ENCODE data around the gene ZNF155. TPM values are rescaled to one million over a fixed set of nuclear protein-coding genes. Genes with fewer than 3 reads are reported as not detected.

Gene ZNF155
- polyA plus RNA-seq, 2 of the 4 experiments (the other 2 are of a cell fraction), result 3.9 to 6.6 TPM

DNA sequence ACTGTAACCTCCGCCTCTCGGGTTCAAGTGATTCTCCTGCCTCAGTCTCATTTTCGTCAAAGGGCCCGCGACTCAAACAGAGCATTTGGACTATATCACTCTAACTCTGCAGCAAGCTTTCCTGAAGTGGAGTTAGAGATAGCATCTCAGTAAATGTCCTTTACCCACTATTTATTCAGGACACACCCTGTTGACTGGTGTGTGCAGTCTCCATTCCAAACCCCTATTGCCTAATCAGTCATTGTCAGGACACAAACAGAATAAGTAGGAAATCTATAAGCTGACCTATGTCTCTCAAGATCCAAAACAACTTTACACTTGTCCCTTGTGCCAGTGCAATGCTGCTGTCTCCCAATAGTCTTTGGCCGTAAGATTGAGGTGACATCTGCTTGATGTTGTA is 42.6 kb downstream of the ZNF155 start:
- no peak for FAIRE-seq
- no peaks in the 10 kb centered on the region for H3K4me1 ChIP-seq
- ChIA-PET POLR2A (no interaction called here), CTCF (no interaction called here)
- H3K4me2 ChIP-seq, result no peak overlapping the region
- DNase-seq (ENCODE audit: low read depth in 1 of 2, low spot score in 1 of 2), result no peak
- no peak overlapping the region for H3K4me3 ChIP-seq
- 88% methylated on average over 6 of the region's 6 CpGs for WGBS (ENCODE audit: missing lambda C conversion rate)
- TF ChIP-seq POLR2AphosphoS2 (conservative IDR thresholded peaks at IDR 0.05; ENCODE audit: low read length), result no peak
- no peak for TF ChIP-seq HOXB5 (CRISPR knock-in tag; IDR thresholded peaks at IDR 0.05)
- no peak for TF ChIP-seq KDM1A (IDR thresholded peaks at IDR 0.05; ENCODE audit: low read depth)
- no peak for TF ChIP-seq CBX2 (IDR thresholded peaks at IDR 0.05; ENCODE audit: borderline replicate concordance, low read depth)
- TF ChIP-seq RAD21 (conservative IDR thresholded peaks at IDR 0.05 in 1 of 2, IDR thresholded peaks at IDR 0.05 in 1 of 2), result no peak
- no peak for TF ChIP-seq POLR2A (IDR thresholded peaks at IDR 0.05; ENCODE audit: low read length)
- TF ChIP-seq, protein P1, sequence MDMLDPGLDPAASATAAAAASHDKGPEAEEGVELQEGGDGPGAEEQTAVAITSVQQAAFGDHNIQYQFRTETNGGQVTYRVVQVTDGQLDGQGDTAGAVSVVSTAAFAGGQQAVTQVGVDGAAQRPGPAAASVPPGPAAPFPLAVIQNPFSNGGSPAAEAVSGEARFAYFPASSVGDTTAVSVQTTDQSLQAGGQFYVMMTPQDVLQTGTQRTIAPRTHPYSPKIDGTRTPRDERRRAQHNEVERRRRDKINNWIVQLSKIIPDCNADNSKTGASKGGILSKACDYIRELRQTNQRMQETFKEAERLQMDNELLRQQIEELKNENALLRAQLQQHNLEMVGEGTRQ (IDR thresholded peaks at IDR 0.05), result no peak
- TF ChIP-seq, protein P2, sequence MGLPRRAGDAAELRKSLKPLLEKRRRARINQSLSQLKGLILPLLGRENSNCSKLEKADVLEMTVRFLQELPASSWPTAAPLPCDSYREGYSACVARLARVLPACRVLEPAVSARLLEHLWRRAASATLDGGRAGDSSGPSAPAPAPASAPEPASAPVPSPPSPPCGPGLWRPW (IDR thresholded peaks at IDR 0.05), result no peak
- TF ChIP-seq ZC3H11A (IDR thresholded peaks at IDR 0.05), result no peak
- no peak overlapping the region for H3K27ac ChIP-seq
- H3K9me3 ChIP-seq, result peaks cover 64% of the 10 kb centered on the region
- ATAC-seq, result no peak

DNA sequence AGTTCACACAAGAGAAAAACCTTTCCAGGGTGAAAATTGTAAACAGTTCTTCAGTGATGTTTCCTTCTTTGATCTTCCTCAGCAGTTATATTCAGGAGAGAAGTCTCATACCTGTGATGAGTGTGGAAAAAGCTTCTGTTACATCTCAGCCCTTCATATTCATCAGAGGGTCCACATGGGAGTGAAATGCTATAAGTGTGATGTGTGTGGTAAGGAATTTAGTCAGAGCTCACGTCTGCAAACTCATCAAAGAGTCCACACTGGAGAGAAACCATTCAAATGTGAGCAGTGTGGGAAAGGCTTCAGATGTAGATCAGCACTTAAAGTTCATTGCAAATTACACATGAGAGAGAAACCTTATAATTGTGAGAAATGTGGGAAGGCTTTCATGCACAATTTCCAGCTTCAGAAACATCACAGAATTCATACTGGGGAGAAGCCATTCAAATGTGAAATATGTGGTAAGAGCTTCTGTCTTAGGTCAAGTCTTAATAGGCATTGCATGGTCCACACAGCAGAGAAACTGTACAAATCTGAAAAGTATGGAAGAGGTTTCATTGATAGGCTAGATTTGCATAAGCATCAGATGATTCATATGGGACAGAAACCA is 48.1 kb downstream of the ZNF155 start:
- Histone ChIP-seq H3K4me3 (no peak overlapping the region), H3K27ac (no peak overlapping the region)
- peak; percentile 81 for FAIRE-seq

DNA sequence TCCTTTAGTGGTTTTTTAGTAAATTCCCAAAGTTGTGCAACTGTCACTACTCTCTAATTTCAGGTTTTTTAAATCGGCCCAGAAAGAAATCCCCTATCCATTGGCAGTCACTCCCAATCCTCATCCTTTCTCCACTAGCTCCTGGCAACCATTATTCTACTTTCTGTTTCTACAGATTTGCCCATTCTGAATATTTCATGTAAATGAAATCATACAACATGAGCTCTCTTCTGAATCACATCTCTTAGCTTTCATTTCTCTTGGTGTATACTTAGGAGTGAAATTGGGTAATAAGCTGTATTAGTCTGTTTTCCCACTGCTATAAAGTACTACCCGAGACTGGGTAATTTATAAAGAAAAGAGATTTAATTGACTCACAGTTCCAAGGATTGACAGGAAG is 58.2 kb downstream of the ZNF155 start:
- ChIA-PET POLR2A (no interaction called here), CTCF (no interaction called here)
- ATAC-seq (no peak), DNase-seq (ENCODE audit: low read depth in 1 of 2, low spot score in 1 of 2) (no peak), FAIRE-seq (no peak)
- Histone ChIP-seq H3K4me2 (no peak overlapping the region), H3K4me3 (no peak overlapping the region), H3K4me1 (no peaks in the 10 kb centered on the region), H3K9me3 (peaks cover 53% of the 10 kb centered on the region), H3K27ac (no peak overlapping the region)
- WGBS (ENCODE audit: missing lambda C conversion rate), result 7% methylated on average over 2 of the region's 2 CpGs
- TF ChIP-seq HOXB5 (CRISPR knock-in tag; IDR thresholded peaks at IDR 0.05) (no peak), RNF2 (IDR thresholded peaks at IDR 0.05; ENCODE audit: borderline replicate concordance, low read depth) (no peak), ZFP36 (IDR thresholded peaks at IDR 0.05; ENCODE audit: borderline replicate concordance, partially characterized antibody) (no peak), MYC (IDR thresholded peaks at IDR 0.05; ENCODE audit: borderline replicate concordance, low read length) (no peak), HEYL (CRISPR knock-in tag; IDR thresholded peaks at IDR 0.05) (no peak), RAD21 (conservative IDR thresholded peaks at IDR 0.05 in 1 of 2, IDR thresholded peaks at IDR 0.05 in 1 of 2) (no peak), SMC3 (IDR thresholded peaks at IDR 0.05) (no peak), PHF8 (IDR thresholded peaks at IDR 0.05; ENCODE audit: borderline replicate concordance, low read depth) (no peak), MAZ (IDR thresholded peaks at IDR 0.05; ENCODE audit: borderline replicate concordance, low read depth, low read length) (no peak), ZC3H11A (IDR thresholded peaks at IDR 0.05) (no peak), CHD2 (IDR thresholded peaks at IDR 0.05; ENCODE audit: low read length, partially characterized antibody) (no peak)
- TF ChIP-seq, protein P3, sequence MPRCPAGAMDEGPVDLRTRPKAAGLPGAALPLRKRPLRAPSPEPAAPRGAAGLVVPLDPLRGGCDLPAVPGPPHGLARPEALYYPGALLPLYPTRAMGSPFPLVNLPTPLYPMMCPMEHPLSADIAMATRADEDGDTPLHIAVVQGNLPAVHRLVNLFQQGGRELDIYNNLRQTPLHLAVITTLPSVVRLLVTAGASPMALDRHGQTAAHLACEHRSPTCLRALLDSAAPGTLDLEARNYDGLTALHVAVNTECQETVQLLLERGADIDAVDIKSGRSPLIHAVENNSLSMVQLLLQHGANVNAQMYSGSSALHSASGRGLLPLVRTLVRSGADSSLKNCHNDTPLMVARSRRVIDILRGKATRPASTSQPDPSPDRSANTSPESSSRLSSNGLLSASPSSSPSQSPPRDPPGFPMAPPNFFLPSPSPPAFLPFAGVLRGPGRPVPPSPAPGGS (IDR thresholded peaks at IDR 0.05), result no peak

More for the DNA sequence above, 48.1 kb downstream of the ZNF155 start:
- 0 out of 2 replicates have a peak, but pooled peaks have one; percentile 36 for TF ChIP-seq KDM1A (IDR thresholded peaks at IDR 0.05; ENCODE audit: low read depth)
- TF ChIP-seq, protein P4, sequence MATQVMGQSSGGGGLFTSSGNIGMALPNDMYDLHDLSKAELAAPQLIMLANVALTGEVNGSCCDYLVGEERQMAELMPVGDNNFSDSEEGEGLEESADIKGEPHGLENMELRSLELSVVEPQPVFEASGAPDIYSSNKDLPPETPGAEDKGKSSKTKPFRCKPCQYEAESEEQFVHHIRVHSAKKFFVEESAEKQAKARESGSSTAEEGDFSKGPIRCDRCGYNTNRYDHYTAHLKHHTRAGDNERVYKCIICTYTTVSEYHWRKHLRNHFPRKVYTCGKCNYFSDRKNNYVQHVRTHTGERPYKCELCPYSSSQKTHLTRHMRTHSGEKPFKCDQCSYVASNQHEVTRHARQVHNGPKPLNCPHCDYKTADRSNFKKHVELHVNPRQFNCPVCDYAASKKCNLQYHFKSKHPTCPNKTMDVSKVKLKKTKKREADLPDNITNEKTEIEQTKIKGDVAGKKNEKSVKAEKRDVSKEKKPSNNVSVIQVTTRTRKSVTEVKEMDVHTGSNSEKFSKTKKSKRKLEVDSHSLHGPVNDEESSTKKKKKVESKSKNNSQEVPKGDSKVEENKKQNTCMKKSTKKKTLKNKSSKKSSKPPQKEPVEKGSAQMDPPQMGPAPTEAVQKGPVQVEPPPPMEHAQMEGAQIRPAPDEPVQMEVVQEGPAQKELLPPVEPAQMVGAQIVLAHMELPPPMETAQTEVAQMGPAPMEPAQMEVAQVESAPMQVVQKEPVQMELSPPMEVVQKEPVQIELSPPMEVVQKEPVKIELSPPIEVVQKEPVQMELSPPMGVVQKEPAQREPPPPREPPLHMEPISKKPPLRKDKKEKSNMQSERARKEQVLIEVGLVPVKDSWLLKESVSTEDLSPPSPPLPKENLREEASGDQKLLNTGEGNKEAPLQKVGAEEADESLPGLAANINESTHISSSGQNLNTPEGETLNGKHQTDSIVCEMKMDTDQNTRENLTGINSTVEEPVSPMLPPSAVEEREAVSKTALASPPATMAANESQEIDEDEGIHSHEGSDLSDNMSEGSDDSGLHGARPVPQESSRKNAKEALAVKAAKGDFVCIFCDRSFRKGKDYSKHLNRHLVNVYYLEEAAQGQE (IDR thresholded peaks at IDR 0.05), result no peak
- no peaks in the 10 kb centered on the region for H3K4me1 ChIP-seq
- ChIA-PET POLR2A (no interaction called here), CTCF (no interaction called here)
- no peak for ATAC-seq
- no peak for DNase-seq (ENCODE audit: low read depth in 1 of 2, low spot score in 1 of 2)
- no peak overlapping the region for H3K4me2 ChIP-seq
- H3K9me3 ChIP-seq, result peaks cover 90% of the 10 kb centered on the region
- 7% methylated on average over 1 of the region's 1 CpG for WGBS (ENCODE audit: missing lambda C conversion rate)

Measured in A549 (cell line).